Caco-2 (cell line): ENCODE measurements around the gene ZC3H14. TPM values are rescaled to one million over a fixed set of nuclear protein-coding genes. Genes with fewer than 3 reads are reported as not detected.

Source experiments
- BruUV-seq: library from RNA; stranded (reverse); fragments of 400-500 nt; replicated peaks from 2 replicates; lab custom pipeline; 2021; lab: Mats Ljungman, UMichigan
- CTCF ChIA-PET: fragments of 300-600 bp; sonication (Branson Sonifier 250); formaldehyde crosslinking; loops from one replicate; lab custom pipeline; 2022; ENCODE audit warnings: antibody characterized with exemption; lab: Charles Lee
- POLR2A ChIA-PET: fragments of 300-600 bp; sonication (Branson Sonifier 250); formaldehyde crosslinking; loops from one replicate; lab custom pipeline; 2022; ENCODE audit warnings: antibody characterized with exemption; lab: Charles Lee
- DNase-seq, 2 experiments: peaks; one replicate each; pipeline versions ENCODE4 v3.0.0 to v3.0.0-alpha.2; 2020 to 2022
- H3K27me3 ChIP-seq: replicated peaks from 2 replicates; pipeline ENCODE4 v1.6.0; 2011; ENCODE audit warnings: low read length; ENCODE audit not compliant: control insufficient read depth, insufficient read depth
- H3K36me3 ChIP-seq: 2 replicates; pipeline ENCODE4 v1.5.1; 2011; ENCODE audit warnings: low read length; ENCODE audit not compliant: control insufficient read depth, insufficient read depth
- H3K4me1 ChIP-seq: fragments of 250-450 bp; sonication (Bioruptor Pico); 2 replicates; pipeline ENCODE4 v1.5.1; 2020; ENCODE audit warnings: mild to moderate bottlenecking
- H3K4me3 ChIP-seq: 2 replicates; pipeline ENCODE4 v1.5.1; 2011; ENCODE audit warnings: low read depth, mild to moderate bottlenecking, control low read depth, low read length
- H3K9me3 ChIP-seq: fragments of 250-450 bp; sonication (Bioruptor Pico); 2 replicates; pipeline ENCODE4 v1.5.1; 2020; ENCODE audit warnings: mild to moderate bottlenecking, moderate library complexity
- H3K27ac Mint-ChIP-seq: one replicate; pipeline ENCODE4 v1.8.0; 2022; ENCODE audit warnings: mixed read lengths; ENCODE audit not compliant: unreplicated experiment
- H3K27me3 Mint-ChIP-seq: one replicate; pipeline ENCODE4 v1.8.0; 2022; ENCODE audit warnings: mixed read lengths; ENCODE audit not compliant: insufficient read depth, unreplicated experiment
- H3K36me3 Mint-ChIP-seq: one replicate; pipeline ENCODE4 v1.8.0; 2022; ENCODE audit warnings: mild to moderate bottlenecking, mixed read lengths; ENCODE audit not compliant: insufficient read depth, unreplicated experiment
- H3K4me1 Mint-ChIP-seq: one replicate; pipeline ENCODE4 v1.8.0; 2022; ENCODE audit warnings: low read depth, mixed read lengths; ENCODE audit not compliant: unreplicated experiment
- H3K4me3 Mint-ChIP-seq: one replicate; pipeline ENCODE4 v1.8.0; 2022; ENCODE audit warnings: mild to moderate bottlenecking, moderate library complexity, mixed read lengths; ENCODE audit not compliant: unreplicated experiment
- H3K9me3 Mint-ChIP-seq: one replicate; pipeline ENCODE4 v1.8.0; 2022; ENCODE audit warnings: mixed read lengths; ENCODE audit not compliant: unreplicated experiment
- CTCF ChIP-seq, 2 experiments: fragments of 200-600 bp in 1 of 2; IDR thresholded peaks; 1 replicate in 1 of 2; 2 replicates in 1 of 2; pipeline versions ENCODE4 v1.5.1 to v1.8.0; 2011 to 2022; ENCODE audit warnings: antibody characterized with exemption in 1 of 2, control low read depth in 1 of 2, inconsistent platforms in 1 of 2, low read depth in 1 of 2, low read length in 1 of 2, mild to moderate bottlenecking in 1 of 2, moderate library complexity in 1 of 2; ENCODE audit not compliant: insufficient read depth in 1 of 2, severe bottlenecking in 1 of 2, unreplicated experiment in 1 of 2
- intact Hi-C: fragments of 100-400 bp; cut with micrococcal nuclease; formaldehyde crosslinking; loops from one replicate; pipeline ENCODE4 v1.10.0; 2022; ENCODE audit not compliant: unreplicated experiment
- total RNA-seq: library from RNA; stranded (reverse); gene quantifications from 2 replicates; pipeline ENCODE4 v1.2.3, GENCODE V29; 2022

The ZC3H14 gene
- total RNA-seq, 1 experiment from 2014 or later, result 77.1 TPM

- no peaks in the 10 kb centered on the region for H3K36me3 ChIP-seq
- CTCF ChIA-PET, result interaction anchor here (1.3 kb wide), 1 partner anchor 357 kb away, joined by 4 read pairs; no protein-coding TSS in a partner anchor
Observed at GRCh38 chr14:88546621-88547385, 16.0 kb upstream of the ZC3H14 start.

GRCh38 chr14:88547386-88547780, 15.5 kb upstream of the ZC3H14 start:
- peaks cover 32% of the 10 kb centered on the region for H3K4me1 Mint-ChIP-seq
- H3K27ac Mint-ChIP-seq, result peak overlapping the region; percentile 37
- CTCF ChIA-PET, result interaction anchor here (1.3 kb wide), 1 partner anchor 358 kb away, joined by 4 read pairs; no protein-coding TSS in a partner anchor
- intact Hi-C loops, result no loop called here
- Histone ChIP-seq H3K36me3 (no peaks in the 10 kb centered on the region), H3K4me1 (peaks cover 43% of the 10 kb centered on the region), H3K4me3 (no peak overlapping the region), H3K27me3 (no peaks in the 10 kb centered on the region), H3K9me3 (no peaks in the 10 kb centered on the region)
- BruUV-seq, result no TSS peak
- no peak for DNase-seq
- no peaks in the 10 kb centered on the region for H3K9me3 Mint-ChIP-seq
- H3K36me3 Mint-ChIP-seq, result peaks cover 30% of the 10 kb centered on the region
- H3K27me3 Mint-ChIP-seq, result no peaks in the 10 kb centered on the region
- POLR2A ChIA-PET, result no interaction called here
- no peak for TF ChIP-seq CTCF (IDR thresholded peaks at IDR 0.05; ENCODE audit: insufficient read depth in 1 of 2, low read depth in 1 of 2, low read length in 1 of 2, severe bottlenecking in 1 of 2, unreplicated experiment in 1 of 2)
- no peak overlapping the region for H3K4me3 Mint-ChIP-seq

More at GRCh38 chr14:88546621-88547385, 16.0 kb upstream of the ZC3H14 start:
- TF ChIP-seq CTCF (IDR thresholded peaks at IDR 0.05; ENCODE audit: insufficient read depth in 1 of 2, low read depth in 1 of 2, low read length in 1 of 2, severe bottlenecking in 1 of 2, unreplicated experiment in 1 of 2), result no peak
- H3K4me1 ChIP-seq, result peaks cover 47% of the 10 kb centered on the region
- no TSS peak for BruUV-seq
- peak overlapping the region; percentile 37 for H3K27ac Mint-ChIP-seq
- no peak for DNase-seq
- POLR2A ChIA-PET, result no interaction called here
- no peak overlapping the region for H3K4me3 Mint-ChIP-seq
- no peaks in the 10 kb centered on the region for H3K27me3 Mint-ChIP-seq
- H3K36me3 Mint-ChIP-seq, result peaks cover 34% of the 10 kb centered on the region
- H3K27me3 ChIP-seq, result no peaks in the 10 kb centered on the region
- intact Hi-C loops, result no loop called here
- no peak overlapping the region for H3K4me3 ChIP-seq
- H3K4me1 Mint-ChIP-seq, result peaks cover 38% of the 10 kb centered on the region
- H3K9me3 Mint-ChIP-seq, result no peaks in the 10 kb centered on the region
- H3K9me3 ChIP-seq, result no peaks in the 10 kb centered on the region

- Histone ChIP-seq H3K4me3 (no peak overlapping the region), H3K4me1 (peaks cover 34% of the 10 kb centered on the region), H3K9me3 (no peaks in the 10 kb centered on the region), H3K36me3 (no peaks in the 10 kb centered on the region), H3K27me3 (no peaks in the 10 kb centered on the region)
- Mint-ChIP-seq H3K4me3 (no peak overlapping the region), H3K27ac (no peak overlapping the region), H3K36me3 (peaks cover 23% of the 10 kb centered on the region), H3K4me1 (peaks cover 18% of the 10 kb centered on the region), H3K9me3 (no peaks in the 10 kb centered on the region), H3K27me3 (no peaks in the 10 kb centered on the region)
- ChIA-PET CTCF (no interaction called here), POLR2A (no interaction called here)
- intact Hi-C loops, result no loop called here
- TF ChIP-seq CTCF (IDR thresholded peaks at IDR 0.05; ENCODE audit: insufficient read depth in 1 of 2, low read depth in 1 of 2, low read length in 1 of 2, severe bottlenecking in 1 of 2, unreplicated experiment in 1 of 2), result no peak
- no TSS peak for BruUV-seq
- no peak for DNase-seq
Observed at GRCh38 chr14:88550078-88550477, 12.8 kb upstream of the ZC3H14 start.
